AG04449 (cell line): Measurements from ENCODE around the gene ST3GAL4.
"Not testable (repeated sequence)": the region's sequence is repeated elsewhere in the genome, so short reads cannot be mapped to it uniquely, and the experiment has no call there.

Experiments
- CTCF ChIA-PET: fragments of 350-600 bp; formaldehyde crosslinking; extraction: SDS; loops from one replicate; lab custom pipeline; 2021; ENCODE audit warnings: antibody characterized with exemption; lab: Yijun Ruan, JAX
- POLR2A ChIA-PET: fragments of 400-600, 350-600 bp; formaldehyde crosslinking; extraction: SDS; loops from one replicate; lab custom pipeline; 2020; ENCODE audit warnings: antibody characterized with exemption, inconsistent platforms; lab: Yijun Ruan, JAX
- DNase-seq: peaks from one replicate; pipeline ENCODE4 v3.0.0-alpha.2; 2010; ENCODE audit warnings: low read depth, low spot score
- H3K4me3 ChIP-seq: 2 replicates; pipeline ENCODE4 v1.5.1; 2011; ENCODE audit warnings: low read depth, mild to moderate bottlenecking, control low read depth, low read length
- CTCF ChIP-seq: IDR thresholded peaks from one replicate; pipeline ENCODE4 v1.5.1; 2011; ENCODE audit warnings: mild to moderate bottlenecking, moderate library complexity, low read length, control low read depth, inconsistent platforms; ENCODE audit not compliant: insufficient read depth; ENCODE audit errors: missing control alignments

ST3GAL4 gene

GRCh38 chr11:126345759-126346585 lies 9.5 kb upstream of the ST3GAL4 start:
- no peak for DNase-seq
- CTCF ChIA-PET: interaction anchor here (1.0 kb wide), 1 partner anchor 35 kb away, joined by 3 read pairs; no protein-coding TSS in a partner anchor
- POLR2A ChIA-PET: no interaction called here
- TF ChIP-seq CTCF: no peak
- H3K4me3 ChIP-seq: no peak overlapping the region

GRCh38 chr11:126346586-126346940 lies 8.9 kb upstream of the ST3GAL4 start:
- ChIA-PET POLR2A (no interaction called here), CTCF (no interaction called here)
- no peak for TF ChIP-seq CTCF
- DNase-seq: no peak
- H3K4me3 ChIP-seq: no peak overlapping the region

- H3K4me3 ChIP-seq, POLR2A ChIA-PET, DNase-seq, CTCF ChIA-PET: not testable (repeated sequence)
Observed at GRCh38 chr11:126346946-126347345, 8.5 kb upstream of the ST3GAL4 start.

GRCh38 chr11:126347751-126348668 lies 7.5 kb upstream of the ST3GAL4 start:
- no peak for TF ChIP-seq CTCF
- DNase-seq: no peak
- POLR2A ChIA-PET: interaction anchor here (0.6 to 1.1 kb wide), 2 partner anchors 13 to 30 kb away, joined by 3 to 4 read pairs; no protein-coding TSS in a partner anchor
- CTCF ChIA-PET: interaction anchor here (0.8 to 0.9 kb wide), 3 partner anchors 11 to 39 kb away, joined by 3 read pairs; no protein-coding TSS in a partner anchor
- H3K4me3 ChIP-seq: no peak overlapping the region

- POLR2A ChIA-PET: interaction anchor here (0.6 to 1.1 kb wide), 2 partner anchors 14 to 31 kb away, joined by 3 to 4 read pairs; no protein-coding TSS in a partner anchor
- no peak for TF ChIP-seq CTCF
- CTCF ChIA-PET: interaction anchor here (0.8 to 0.9 kb wide), 3 partner anchors 10 to 40 kb away, joined by 3 read pairs; no protein-coding TSS in a partner anchor
- no peak for DNase-seq
- H3K4me3 ChIP-seq: no peak overlapping the region
Observed at GRCh38 chr11:126348806-126349582, 6.5 kb upstream of the ST3GAL4 start.

GRCh38 chr11:126350836-126351235 lies 4.7 kb upstream of the ST3GAL4 start:
- ChIA-PET CTCF (no interaction called here), POLR2A (no interaction called here)
- TF ChIP-seq CTCF: no peak
- H3K4me3 ChIP-seq: no peak overlapping the region
- DNase-seq: no peak
